ENCODE results near the gene HNMT.

DNA sequence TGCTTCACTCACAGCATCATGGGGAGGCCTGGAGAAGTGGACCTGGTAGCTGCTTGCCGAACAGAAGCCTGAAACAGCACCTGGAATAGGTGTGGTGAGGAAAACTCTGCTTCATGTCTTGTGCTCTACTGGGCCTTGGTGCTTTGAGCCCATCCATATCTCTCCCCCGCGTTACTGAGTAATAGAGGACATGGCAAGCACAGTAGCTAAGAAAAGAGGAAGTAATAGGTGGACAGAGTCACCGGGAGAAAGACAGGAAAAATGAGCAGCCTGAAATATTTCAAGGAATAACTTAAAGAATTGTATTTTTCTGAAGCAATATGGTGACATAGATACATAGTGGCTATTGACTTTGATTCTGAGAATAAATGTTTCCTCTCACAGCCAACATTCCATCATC lies 14.0 kb upstream of the HNMT start:
- TF ChIP-seq, protein P1, sequence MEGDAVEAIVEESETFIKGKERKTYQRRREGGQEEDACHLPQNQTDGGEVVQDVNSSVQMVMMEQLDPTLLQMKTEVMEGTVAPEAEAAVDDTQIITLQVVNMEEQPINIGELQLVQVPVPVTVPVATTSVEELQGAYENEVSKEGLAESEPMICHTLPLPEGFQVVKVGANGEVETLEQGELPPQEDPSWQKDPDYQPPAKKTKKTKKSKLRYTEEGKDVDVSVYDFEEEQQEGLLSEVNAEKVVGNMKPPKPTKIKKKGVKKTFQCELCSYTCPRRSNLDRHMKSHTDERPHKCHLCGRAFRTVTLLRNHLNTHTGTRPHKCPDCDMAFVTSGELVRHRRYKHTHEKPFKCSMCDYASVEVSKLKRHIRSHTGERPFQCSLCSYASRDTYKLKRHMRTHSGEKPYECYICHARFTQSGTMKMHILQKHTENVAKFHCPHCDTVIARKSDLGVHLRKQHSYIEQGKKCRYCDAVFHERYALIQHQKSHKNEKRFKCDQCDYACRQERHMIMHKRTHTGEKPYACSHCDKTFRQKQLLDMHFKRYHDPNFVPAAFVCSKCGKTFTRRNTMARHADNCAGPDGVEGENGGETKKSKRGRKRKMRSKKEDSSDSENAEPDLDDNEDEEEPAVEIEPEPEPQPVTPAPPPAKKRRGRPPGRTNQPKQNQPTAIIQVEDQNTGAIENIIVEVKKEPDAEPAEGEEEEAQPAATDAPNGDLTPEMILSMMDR (IDR thresholded peaks at IDR 0.05): no peak
- no peak for TF ChIP-seq ZFX (IDR thresholded peaks at IDR 0.05; ENCODE audit: borderline replicate concordance)

Data from 22Rv1 (cell line).